Measurements from ENCODE around the gene PCK1. TPM values are rescaled to one million over a fixed set of nuclear protein-coding genes. Genes with fewer than 3 reads are reported as not detected.

Gene PCK1
- total and polyA plus RNA-seq, 2 of the 8 experiments (the other 6 are each of a cell fraction or from before 2014, with no cell fraction given): not detected

- Histone ChIP-seq H3K56ac (replicated peaks; ENCODE audit: insufficient read length, low read depth, low read length) (no peak overlapping the region), H3K23ac (ENCODE audit: insufficient read length) (no peak overlapping the region), H2BK20ac (ENCODE audit: low read length) (no peak overlapping the region), H4K91ac (replicated peaks; ENCODE audit: insufficient read length, low read length) (no peak overlapping the region), H3K4me1 (replicated peaks in 1 of 4; ENCODE audit: control insufficient read depth in 3 of 4, insufficient read depth in 4 of 4, low read length in 3 of 4) (no peaks in the 10 kb centered on the region), H3K36me3 (ENCODE audit: control insufficient read depth in 2 of 4, insufficient read depth in 4 of 4, low read length in 3 of 4) (no peaks in the 10 kb centered on the region), H3K23me2 (ENCODE audit: low read depth, low read length) (no peaks in the 10 kb centered on the region), H4K5ac (ENCODE audit: insufficient read length, low read depth, low read length) (no peak overlapping the region), H3K9me3 (ENCODE audit: insufficient read depth in 2 of 2, low read depth in 1 of 2, low read length in 1 of 2) (no peaks in the 10 kb centered on the region), H4K20me1 (replicated peaks in 1 of 2; ENCODE audit: control insufficient read depth in 1 of 2, insufficient read depth in 2 of 2, low read length in 2 of 2) (no peaks in the 10 kb centered on the region), H3K18ac (ENCODE audit: extremely low read depth, low read length) (no peak overlapping the region), H2BK12ac (ENCODE audit: low read depth, low read length) (no peak overlapping the region), H3K4ac (replicated peaks; ENCODE audit: insufficient read length, low read depth, low read length) (no peak overlapping the region), H2AFZ (ENCODE audit: low read length) (no peak overlapping the region), H3K4me3 (ENCODE audit: extremely low read depth in 1 of 4, insufficient read depth in 2 of 4, low read depth in 3 of 4, low read length in 4 of 4) (no peak overlapping the region), H3K79me2 (ENCODE audit: control insufficient read depth in 1 of 2, insufficient read depth in 2 of 2, low read length in 2 of 2) (no peaks in the 10 kb centered on the region), H3K27me3 (replicated peaks in 1 of 4; ENCODE audit: control insufficient read depth in 3 of 4, extremely low read depth in 1 of 4, insufficient read depth in 3 of 4, low read length in 3 of 4) (no peaks in the 10 kb centered on the region), H3K4me2 (ENCODE audit: insufficient read depth in 1 of 2, low read depth in 2 of 2, low read length in 2 of 2) (no peak overlapping the region), H3K9ac (replicated peaks in 1 of 4; ENCODE audit: extremely low read depth in 1 of 4, low read depth in 3 of 4, low read length in 3 of 4) (no peak overlapping the region), H2BK5ac (ENCODE audit: low read depth, low read length) (no peak overlapping the region), H2AK5ac (ENCODE audit: low read depth, low read length) (no peak overlapping the region), H2BK120ac (replicated peaks; ENCODE audit: low read depth, low read length) (no peak overlapping the region), H3K14ac (ENCODE audit: insufficient read length) (no peak overlapping the region), H3K79me1 (ENCODE audit: low read depth, low read length) (no peaks in the 10 kb centered on the region), H4K8ac (ENCODE audit: extremely low read depth, insufficient read depth, low read length) (no peak overlapping the region), H3K27ac (ENCODE audit: low read depth, low read length) (no peak overlapping the region), H2BK15ac (ENCODE audit: low read length) (no peak overlapping the region)
- no peak for DNase-seq (ENCODE audit: low read depth in 1 of 2, low spot score in 2 of 2)
- ChIA-PET POLR2A (ENCODE audit: partially characterized antibody) (no interaction called here), CTCF (ENCODE audit: partially characterized antibody) (interaction anchor here (1.0 to 4.0 kb wide), 3 partner anchors 9 to 68 kb away, joined by 3 to 22 read pairs (median 10); no protein-coding TSS in a partner anchor)
- no peak for FAIRE-seq
- TF ChIP-seq ASH2L (IDR thresholded peaks at IDR 0.05; ENCODE audit: low read length): no peak
- TF ChIP-seq GTF2F1 (IDR thresholded peaks at IDR 0.05; ENCODE audit: borderline replicate concordance, low read depth, low read length): no peak
- TF ChIP-seq, protein P1, sequence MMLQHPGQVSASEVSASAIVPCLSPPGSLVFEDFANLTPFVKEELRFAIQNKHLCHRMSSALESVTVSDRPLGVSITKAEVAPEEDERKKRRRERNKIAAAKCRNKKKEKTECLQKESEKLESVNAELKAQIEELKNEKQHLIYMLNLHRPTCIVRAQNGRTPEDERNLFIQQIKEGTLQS (IDR thresholded peaks at IDR 0.05; ENCODE audit: insufficient read depth, low read depth, low read length): no peak
- TF ChIP-seq POLR2A (IDR thresholded peaks at IDR 0.05; ENCODE audit: control extremely low read depth in 1 of 2, low read depth in 2 of 2, low read length in 2 of 2): no peak
- no peak for TF ChIP-seq NANOG (IDR thresholded peaks at IDR 0.05; ENCODE audit: insufficient read depth, low read depth, low read length, poor library complexity, severe bottlenecking)
- TF ChIP-seq MAFK (IDR thresholded peaks at IDR 0.05; ENCODE audit: low read depth, low read length): no peak
- 35% methylated on average over 1 of the region's 1 CpG; no CpG with 5 or more reads in 1 of the 2 experiments for WGBS, 2 experiments (ENCODE audit: extremely low coverage in 1 of 2, insufficient coverage in 1 of 2, insufficient read length in 1 of 2, insufficient replicate concordance in 2 of 2, low coverage in 1 of 2, low lambda C conversion rate in 2 of 2, missing lambda C conversion rate in 1 of 2)
Observed at GRCh38 chr20:57566399-57566798, 5.5 kb downstream of the PCK1 start.

Data from H1 (cell line).